GM12801 (cell line): ENCODE measurements around the gene SPEM3.

Source experiments
- TF ChIP-seq, protein P1 (sequence below): IDR thresholded peaks from one replicate; pipeline ENCODE4 v1.5.1; 2011; ENCODE audit warnings: control low read depth; ENCODE audit not compliant: insufficient read length; ENCODE audit errors: extremely low read depth

SPEM3 gene

DNA sequence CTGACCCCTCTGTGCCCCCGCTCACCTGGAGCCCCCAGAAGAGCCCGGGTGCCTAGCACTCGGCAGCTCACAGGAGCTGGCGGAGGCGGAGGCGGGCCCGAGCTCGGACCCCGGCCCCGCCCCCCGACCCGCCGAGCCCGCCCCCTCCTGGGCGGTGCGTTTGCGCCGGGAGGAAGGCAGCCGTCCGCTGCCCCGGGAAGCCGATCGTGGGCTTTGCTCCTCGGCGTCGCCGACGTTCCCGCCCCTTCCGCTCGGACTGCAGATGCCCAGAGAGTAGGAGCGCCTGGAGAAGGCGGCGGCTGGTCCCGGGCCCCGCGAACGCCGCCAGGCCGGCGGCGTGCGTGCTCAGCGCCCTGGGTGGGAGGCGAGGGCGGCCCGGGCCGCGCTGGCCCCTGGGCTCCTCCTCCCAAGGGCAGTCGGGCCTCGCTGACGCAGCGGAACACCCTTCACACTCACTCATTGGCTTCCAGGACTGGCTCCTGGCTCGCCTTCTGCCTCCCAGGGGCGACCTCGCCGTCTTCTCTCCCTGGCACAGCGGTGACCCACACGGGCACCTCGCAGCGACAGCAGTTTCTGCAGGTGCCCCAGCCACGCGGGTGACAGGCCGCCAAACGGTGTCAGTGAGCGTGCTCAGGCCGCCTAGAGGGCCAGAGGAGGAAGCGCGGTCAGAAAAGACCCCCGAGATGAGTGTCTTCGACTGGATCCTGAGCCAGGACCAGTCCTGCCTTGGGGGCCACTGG, 34.0 kb upstream of the SPEM3 start, which contains the start of gene PLSCR3:
TSS of gene PLSCR3 (minus strand) at position 74 of the 740 bp plus-strand sequence. CDS start 415 bp downstream, outside the sequence.
- TF ChIP-seq, protein P1, sequence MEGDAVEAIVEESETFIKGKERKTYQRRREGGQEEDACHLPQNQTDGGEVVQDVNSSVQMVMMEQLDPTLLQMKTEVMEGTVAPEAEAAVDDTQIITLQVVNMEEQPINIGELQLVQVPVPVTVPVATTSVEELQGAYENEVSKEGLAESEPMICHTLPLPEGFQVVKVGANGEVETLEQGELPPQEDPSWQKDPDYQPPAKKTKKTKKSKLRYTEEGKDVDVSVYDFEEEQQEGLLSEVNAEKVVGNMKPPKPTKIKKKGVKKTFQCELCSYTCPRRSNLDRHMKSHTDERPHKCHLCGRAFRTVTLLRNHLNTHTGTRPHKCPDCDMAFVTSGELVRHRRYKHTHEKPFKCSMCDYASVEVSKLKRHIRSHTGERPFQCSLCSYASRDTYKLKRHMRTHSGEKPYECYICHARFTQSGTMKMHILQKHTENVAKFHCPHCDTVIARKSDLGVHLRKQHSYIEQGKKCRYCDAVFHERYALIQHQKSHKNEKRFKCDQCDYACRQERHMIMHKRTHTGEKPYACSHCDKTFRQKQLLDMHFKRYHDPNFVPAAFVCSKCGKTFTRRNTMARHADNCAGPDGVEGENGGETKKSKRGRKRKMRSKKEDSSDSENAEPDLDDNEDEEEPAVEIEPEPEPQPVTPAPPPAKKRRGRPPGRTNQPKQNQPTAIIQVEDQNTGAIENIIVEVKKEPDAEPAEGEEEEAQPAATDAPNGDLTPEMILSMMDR, result no peak

DNA sequence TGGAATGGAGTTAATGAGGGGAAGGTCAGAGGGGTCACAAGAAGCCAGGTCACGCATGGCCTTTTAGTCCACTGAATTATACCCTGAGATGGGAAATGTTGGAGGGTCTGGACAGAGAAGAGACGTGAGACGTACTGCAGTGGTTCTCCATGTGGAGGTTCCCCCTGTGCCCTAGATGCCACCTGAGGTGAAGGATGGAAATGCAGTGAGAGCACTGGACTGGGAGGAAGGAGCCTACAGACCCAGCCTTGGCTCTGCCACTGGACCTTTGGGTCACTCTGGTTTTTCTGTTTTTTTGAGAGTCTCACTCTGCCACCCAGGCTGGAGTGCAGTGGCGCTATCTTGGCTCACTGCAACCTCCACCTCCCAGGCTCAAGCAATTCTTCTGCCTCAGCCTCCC, 32.5 kb upstream of the SPEM3 start:
- TF ChIP-seq, protein P1, result no peak

DNA sequence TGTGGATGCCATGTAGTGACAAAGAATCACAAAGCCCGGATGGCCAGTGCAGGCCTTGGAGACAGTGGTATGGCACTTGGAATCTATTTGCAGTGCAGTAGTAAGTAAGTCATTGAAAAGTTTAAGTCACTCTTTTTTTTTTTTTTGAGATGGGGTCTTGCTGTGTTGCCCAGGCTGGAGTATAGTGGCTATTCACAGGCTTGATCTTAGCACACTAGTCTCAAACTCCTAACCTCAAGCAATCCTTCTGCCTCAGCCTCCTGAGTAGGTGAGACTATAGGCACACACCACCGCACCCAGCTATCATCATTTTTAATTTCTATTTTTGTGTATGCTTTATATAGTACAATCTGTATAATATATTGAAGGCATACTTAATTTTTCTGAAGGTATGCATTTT, 30.0 kb upstream of the SPEM3 start:
- TF ChIP-seq, protein P1, result no peak

DNA sequence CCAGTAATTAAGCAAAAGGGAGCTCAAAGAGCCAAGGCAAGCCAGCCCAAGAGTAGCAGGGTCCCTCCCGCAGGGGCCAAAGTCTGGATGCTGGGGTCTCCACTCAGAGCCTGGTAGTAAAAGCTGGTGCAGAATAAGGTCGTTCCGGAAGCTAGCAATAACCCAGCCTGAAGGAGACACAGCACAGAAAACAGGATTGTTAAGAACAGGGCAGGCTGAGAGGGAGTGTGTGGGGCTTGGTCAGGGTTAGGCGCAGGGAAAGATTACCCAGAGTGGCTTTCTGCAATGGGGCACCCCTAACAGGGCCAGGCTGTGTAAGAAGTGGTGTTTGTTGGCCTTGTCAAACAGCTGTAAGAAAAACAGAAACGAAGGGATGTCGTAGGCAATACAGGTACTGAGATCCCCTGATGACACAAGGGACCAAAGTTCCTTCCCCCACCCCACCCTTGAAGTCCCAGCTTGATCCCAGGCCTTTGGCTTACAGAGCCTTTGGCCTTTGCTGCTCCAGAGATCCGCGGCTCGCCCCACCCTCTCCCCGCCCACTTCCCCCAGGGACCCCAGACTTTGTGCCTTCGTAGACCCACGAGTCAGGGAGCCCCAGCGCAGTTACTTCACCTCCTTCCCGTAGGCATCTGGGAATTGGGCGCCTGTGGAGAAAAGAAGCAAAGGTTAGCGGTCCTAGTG, 25.5 kb upstream of the SPEM3 start:
- TF ChIP-seq, protein P1, result no peak

DNA sequence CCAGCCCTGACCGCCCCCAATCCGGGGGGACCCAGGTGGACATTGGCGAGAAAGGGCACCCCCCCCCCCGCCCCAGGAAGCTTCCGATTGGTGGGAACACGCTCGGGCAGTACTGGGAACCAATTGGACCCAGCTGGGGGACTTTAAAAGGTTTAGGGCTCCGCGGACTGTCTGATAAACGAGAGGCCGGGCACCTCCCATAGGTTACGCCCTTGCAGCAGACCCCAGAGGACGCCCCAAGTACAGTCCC, 25.0 kb upstream of the SPEM3 start:
- TF ChIP-seq, protein P1, result no peak

DNA sequence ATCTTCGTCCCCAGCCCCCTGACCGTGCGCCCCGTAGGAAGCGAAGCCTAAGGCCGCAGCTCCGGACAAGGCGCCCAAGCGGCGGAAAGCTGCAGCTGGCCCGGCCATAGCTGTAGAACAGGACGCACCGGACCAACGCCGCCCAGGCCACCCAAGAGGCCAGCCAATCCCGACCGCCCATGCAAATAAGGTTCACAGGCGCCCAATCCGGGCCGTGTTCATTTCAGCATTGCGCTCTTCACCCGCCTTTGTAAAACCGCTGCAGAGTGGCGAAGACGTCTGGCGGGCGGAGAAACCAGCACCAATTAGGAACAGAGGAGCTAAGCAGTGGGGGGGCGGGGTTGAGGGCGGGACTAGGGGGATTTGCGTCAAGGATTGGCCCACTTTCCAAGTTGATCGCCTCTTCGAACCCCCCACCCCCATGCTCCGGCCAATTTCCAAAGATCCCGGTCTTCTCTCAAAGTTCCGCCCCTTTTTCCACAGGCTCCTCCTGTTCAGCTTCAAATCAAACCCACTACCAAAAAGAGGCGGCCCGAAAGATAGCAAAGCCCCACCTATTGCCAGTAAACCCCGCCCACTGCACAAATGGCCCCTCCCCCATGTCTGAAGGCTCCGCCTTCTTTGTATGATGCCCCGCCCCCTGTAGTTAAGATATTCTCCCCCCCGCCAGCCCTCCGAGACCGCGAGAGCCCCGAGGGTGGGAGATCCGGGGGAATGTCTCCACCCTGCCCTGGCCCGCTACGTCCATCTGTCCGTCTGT, 24.5 kb upstream of the SPEM3 start, which contains the start of gene TMEM256:
TSS of gene TMEM256 (minus strand) at position 121 of the 760 bp plus-strand sequence. CDS start at position 108, 13 bp downstream.
- TF ChIP-seq, protein P1, result no peak

DNA sequence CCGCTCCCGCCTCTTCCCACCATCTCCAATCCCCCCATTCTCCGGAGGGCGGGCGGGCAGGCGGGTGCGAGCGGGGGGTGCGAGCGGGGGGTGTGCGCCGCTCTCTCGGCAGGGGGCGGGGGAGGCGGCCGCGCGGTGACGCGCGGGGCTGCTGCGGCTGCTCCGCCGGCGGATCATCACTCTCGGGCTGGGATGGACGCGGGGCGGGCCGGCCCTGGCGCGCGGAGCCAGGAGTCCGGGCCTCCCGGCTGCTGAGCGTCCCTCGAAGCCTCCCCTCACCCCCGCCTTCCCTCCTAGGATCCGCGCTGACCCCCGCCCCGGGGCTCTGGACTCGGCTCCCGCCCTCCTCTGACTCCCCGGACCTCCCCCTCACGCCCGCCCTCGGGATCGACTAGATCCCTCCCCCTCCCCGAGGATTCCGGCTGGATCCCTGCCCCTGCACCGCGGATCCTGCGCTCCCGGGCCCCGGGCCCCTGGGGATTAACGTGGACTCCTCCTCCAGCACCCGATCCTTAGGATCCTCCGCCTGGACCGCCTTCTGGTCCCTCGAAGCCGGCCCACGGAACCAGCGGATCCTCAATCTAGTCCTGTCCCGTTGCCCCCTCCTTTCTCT, 23.8 kb upstream of the SPEM3 start:
- TF ChIP-seq, protein P1, result no peak
